Effector CD4-positive, alpha-beta T cell (primary cell): Measurements from ENCODE around the gene SLC6A18.
"Not testable (repeated sequence)": the region's sequence is repeated elsewhere in the genome, so short reads cannot be mapped to it uniquely, and the experiment has no call there.

Experiments used
- DNase-seq: peaks from one replicate; pipeline ENCODE4 v3.0.0-alpha.2; 2020

SLC6A18 gene

DNA sequence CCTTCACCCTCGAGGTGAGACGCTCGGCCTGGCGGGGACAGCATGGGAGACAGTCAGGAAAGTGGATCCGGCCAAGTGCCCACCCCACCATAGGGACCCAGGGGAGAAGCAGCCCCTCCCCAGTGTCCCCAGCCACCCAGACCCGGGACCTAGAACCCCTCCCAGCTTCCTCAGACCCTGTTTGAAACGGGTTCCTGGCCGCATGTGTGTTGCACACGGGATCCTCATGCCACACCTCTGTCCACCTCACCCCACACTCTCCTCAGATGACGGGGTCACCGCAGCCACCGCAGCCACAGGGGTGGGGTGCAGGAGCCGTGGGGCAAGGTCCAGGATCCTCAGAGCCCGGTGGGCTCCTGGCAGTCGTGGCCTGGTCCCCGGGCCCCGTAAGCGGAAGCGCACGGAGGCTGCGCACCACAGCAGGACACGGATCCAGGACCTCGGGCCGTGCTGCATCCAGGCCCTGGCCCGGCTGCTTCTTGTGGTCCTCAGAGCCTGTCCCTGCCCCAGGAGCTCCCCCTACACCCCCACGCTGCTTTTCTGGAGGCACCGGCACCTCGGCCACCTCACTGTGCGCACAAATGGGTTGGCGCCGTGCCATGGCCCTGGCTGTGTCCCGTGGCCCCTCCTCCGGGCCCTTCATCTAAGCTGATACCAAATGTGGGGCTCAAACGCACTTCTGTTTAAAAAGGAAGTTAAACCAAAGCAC, 54.4 kb downstream of the SLC6A18 start:
- DNase-seq, result no peak

DNA sequence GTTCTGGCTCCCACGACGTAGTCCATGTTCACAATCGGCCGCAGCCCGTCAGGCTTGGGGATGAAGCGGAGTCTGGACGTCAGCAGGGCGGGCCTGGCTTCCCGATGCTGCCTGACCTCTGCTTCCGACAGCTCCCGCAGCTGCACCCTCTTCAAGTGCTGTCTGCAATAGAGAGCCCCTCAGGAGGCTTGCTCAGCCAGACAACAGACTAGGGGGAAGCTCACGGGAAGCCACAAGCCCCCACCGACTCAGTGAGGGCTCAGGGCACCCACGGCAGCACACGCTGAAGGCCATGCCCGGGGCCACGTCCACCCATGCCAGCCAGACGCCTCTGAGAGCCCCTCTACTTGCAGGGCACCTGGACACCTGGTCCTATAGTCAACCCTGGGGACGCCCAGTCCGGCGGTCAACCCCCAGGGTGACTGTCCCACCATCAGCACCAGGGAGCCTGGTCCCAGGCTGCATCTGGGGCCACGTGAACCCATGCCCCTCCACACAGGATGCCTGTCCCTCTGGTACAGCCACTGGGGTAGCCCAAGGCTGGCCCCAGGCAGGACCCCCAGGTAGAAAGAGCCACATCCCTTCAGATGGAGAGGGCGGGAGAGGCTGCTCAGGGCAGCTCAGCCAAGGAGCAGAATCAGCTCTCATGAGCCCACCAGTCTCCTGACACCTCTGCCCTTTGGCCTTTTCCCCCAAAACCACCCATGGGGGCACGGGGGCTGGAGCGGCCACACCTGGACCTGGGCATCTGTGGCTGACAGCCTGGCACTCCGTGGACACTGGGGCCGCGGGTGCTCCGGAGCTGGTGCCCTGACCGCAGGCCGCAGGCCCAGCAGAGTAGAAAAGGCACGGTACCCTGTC, 55.2 kb downstream of the SLC6A18 start:
- DNase-seq, result no peak

GRCh38 chr5:1281038-1281882, 56.1 kb downstream of the SLC6A18 start:
- no peak for DNase-seq

GRCh38 chr5:1282131-1282992, 57.2 kb downstream of the SLC6A18 start:
- DNase-seq, result no peak

- not testable (repeated sequence) for DNase-seq
These were observed 58.0 kb downstream of the SLC6A18 start for GRCh38 chr5:1282993-1283728.

- not testable (repeated sequence) for DNase-seq
These were observed 58.5 kb downstream of the SLC6A18 start for GRCh38 chr5:1283729-1284041.

- DNase-seq, result not testable (repeated sequence)
These were observed 59.3 kb downstream of the SLC6A18 start for GRCh38 chr5:1284336-1284970.

DNA sequence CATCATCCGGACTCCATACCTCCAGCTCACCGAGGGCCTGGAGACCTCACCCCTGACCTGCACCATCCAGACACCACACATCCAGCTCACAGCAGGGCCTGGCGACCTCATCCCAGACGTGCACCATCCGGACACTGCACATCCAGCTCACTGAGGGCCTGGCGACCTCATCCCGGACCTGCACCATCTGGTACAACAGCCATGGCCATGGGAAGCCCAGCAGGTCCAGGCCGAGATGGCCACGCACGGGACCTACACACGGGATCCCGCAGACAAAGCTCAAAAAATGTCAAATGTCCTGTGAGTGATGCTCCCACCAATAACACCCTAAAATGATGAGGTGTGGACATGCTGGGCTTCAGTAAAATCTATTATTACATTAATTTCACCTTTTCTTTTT, 60.0 kb downstream of the SLC6A18 start:
- no peak for DNase-seq

- DNase-seq, result no peak
These were observed 60.7 kb downstream of the SLC6A18 start for GRCh38 chr5:1285883-1286291.

- no peak for DNase-seq
These were observed 63.5 kb downstream of the SLC6A18 start for GRCh38 chr5:1288439-1289335.

- DNase-seq, result not testable (repeated sequence)
These were observed 64.4 kb downstream of the SLC6A18 start for GRCh38 chr5:1289559-1289958.

DNA sequence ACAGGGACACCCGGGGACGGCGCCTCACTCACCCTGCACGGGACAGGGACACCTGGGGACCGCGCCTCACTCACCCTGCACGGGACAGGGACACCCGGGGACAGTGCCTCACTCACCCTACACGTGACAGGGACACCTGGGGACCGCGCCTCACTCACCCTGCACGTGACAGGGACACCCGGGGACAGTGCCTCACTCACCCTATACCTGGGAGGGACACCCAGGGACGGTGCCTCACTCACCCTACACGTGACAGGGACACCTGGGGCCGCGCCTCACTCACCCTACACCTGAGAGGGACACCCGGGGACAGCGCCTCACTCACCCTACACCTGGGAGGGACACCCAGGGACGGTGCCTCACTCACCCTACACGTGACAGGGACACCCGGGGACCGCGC, 65.8 kb downstream of the SLC6A18 start:
- DNase-seq, result not testable (repeated sequence)

GRCh38 chr5:1291611-1292080, 66.5 kb downstream of the SLC6A18 start:
- no peak for DNase-seq

GRCh38 chr5:1292139-1292538, 67.0 kb downstream of the SLC6A18 start:
- no peak for DNase-seq

DNA sequence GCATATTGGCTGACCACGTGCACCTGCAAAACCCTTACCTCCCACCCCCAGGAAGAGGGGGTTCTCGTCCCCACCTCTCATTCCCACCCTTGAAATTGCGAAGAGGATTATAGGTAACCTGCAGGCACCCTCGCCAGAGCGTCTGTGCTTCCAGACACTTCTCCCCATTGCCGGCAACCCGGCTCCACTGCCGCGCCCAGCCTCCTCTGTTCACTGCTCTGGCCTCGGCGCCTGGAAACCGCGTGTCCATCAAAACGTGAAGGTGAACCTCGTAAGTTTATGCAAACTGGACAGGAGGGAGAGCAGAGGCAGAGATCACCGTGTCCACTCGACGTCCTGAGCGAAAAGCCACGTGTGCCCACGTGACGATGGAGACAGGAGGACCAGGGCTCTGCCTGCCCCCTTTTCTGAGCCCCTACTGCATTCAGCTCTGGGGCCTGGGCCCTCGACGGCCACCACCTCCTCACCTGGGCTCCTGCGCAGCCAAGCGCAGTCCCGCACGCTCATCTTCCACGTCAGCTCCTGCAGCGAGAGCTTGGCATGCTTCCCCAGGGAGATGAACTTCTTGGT, 67.8 kb downstream of the SLC6A18 start:
- no peak for DNase-seq

GRCh38 chr5:1293416-1294205, 68.4 kb downstream of the SLC6A18 start:
- DNase-seq, result no peak

- DNase-seq, result no peak
These were observed 69.1 kb downstream of the SLC6A18 start for GRCh38 chr5:1294206-1294834.
